Skeletal muscle satellite cell (primary cell): ENCODE measurements around the gene SUFU.

Experiments used
- H3K27me3 ChIP-seq: 2 replicates; pipeline ENCODE4 v1.7.0; 2013; ENCODE audit warnings: low read length; ENCODE audit not compliant: control insufficient read depth, insufficient read depth
- H3K36me3 ChIP-seq: 2 replicates; pipeline ENCODE4 v1.7.0; 2013; ENCODE audit warnings: mild to moderate bottlenecking, control low read depth, low read length; ENCODE audit not compliant: insufficient read depth
- H3K4me1 ChIP-seq: 2 replicates; pipeline ENCODE4 v1.7.0; 2013; ENCODE audit warnings: low read length; ENCODE audit not compliant: control insufficient read depth, insufficient read depth
- H3K4me2 ChIP-seq: 2 replicates; pipeline ENCODE4 v1.7.0; 2013; ENCODE audit warnings: mild to moderate bottlenecking, low read length
- H3K4me3 ChIP-seq: 2 replicates; pipeline ENCODE4 v1.7.0; 2013; ENCODE audit warnings: low read length
- H3K9ac ChIP-seq: 2 replicates; pipeline ENCODE4 v1.7.0; 2013; ENCODE audit warnings: mild to moderate bottlenecking, low read depth, low read length, moderate library complexity
- H3K9me3 ChIP-seq: replicated peaks from 2 replicates; pipeline ENCODE4 v1.7.0; 2013; ENCODE audit warnings: mild to moderate bottlenecking, control low read depth, low read length

SUFU gene

GRCh38 chr10:102635377-102635776 is 131.6 kb downstream of the SUFU start:
- Histone ChIP-seq H3K36me3 (no peaks in the 10 kb centered on the region), H3K4me2 (no peak overlapping the region), H3K4me1 (peaks cover 47% of the 10 kb centered on the region), H3K9me3 (no peaks in the 10 kb centered on the region), H3K4me3 (no peak overlapping the region), H3K9ac (no peak overlapping the region), H3K27me3 (no peaks in the 10 kb centered on the region)

GRCh38 chr10:102639537-102639936 is 135.8 kb downstream of the SUFU start:
- Histone ChIP-seq H3K36me3 (no peaks in the 10 kb centered on the region), H3K4me2 (no peak overlapping the region), H3K27me3 (no peaks in the 10 kb centered on the region), H3K4me3 (no peak overlapping the region), H3K9me3 (no peaks in the 10 kb centered on the region), H3K9ac (no peak overlapping the region), H3K4me1 (peaks cover 11% of the 10 kb centered on the region)

- peak overlapping the region; percentile 62 for H3K9ac ChIP-seq
- H3K4me3 ChIP-seq, result peak overlapping the region; percentile 78
- no peaks in the 10 kb centered on the region for H3K9me3 ChIP-seq
- peak overlapping the region; percentile 93 for H3K4me2 ChIP-seq
- H3K27me3 ChIP-seq, result no peaks in the 10 kb centered on the region
- peaks cover 5% of the 10 kb centered on the region for H3K4me1 ChIP-seq
- H3K36me3 ChIP-seq, result peaks cover 4% of the 10 kb centered on the region
These were observed 137.6 kb downstream of the SUFU start for GRCh38 chr10:102641402-102641801.

- Histone ChIP-seq H3K9me3 (no peaks in the 10 kb centered on the region), H3K36me3 (peaks cover 4% of the 10 kb centered on the region)
These were observed 138.3 kb downstream of the SUFU start for GRCh38 chr10:102641880-102642735.

GRCh38 chr10:102642736-102643335 is 139.1 kb downstream of the SUFU start:
- peak overlapping the region; percentile 88 for H3K4me3 ChIP-seq
- H3K4me1 ChIP-seq, result peaks cover 19% of the 10 kb centered on the region
- H3K4me2 ChIP-seq, result peak overlapping the region; percentile 93
- H3K9ac ChIP-seq, result peak overlapping the region; percentile 92
- no peaks in the 10 kb centered on the region for H3K27me3 ChIP-seq
- H3K36me3 ChIP-seq, result peaks cover 9% of the 10 kb centered on the region
- no peaks in the 10 kb centered on the region for H3K9me3 ChIP-seq

More at GRCh38 chr10:102641880-102642735, 138.3 kb downstream of the SUFU start:
- Histone ChIP-seq H3K4me2 (peak overlapping the region; percentile 93), H3K4me3 (peak overlapping the region; percentile 88), H3K9ac (peak overlapping the region; percentile 92), H3K27me3 (no peaks in the 10 kb centered on the region), H3K4me1 (peaks cover 11% of the 10 kb centered on the region)

GRCh38 chr10:102643336-102644065 is 139.7 kb downstream of the SUFU start:
- H3K27me3 ChIP-seq, result no peaks in the 10 kb centered on the region
- peaks cover 14% of the 10 kb centered on the region for H3K36me3 ChIP-seq
- H3K9ac ChIP-seq, result peak overlapping the region; percentile 92
- peak overlapping the region; percentile 88 for H3K4me3 ChIP-seq
- peaks cover 25% of the 10 kb centered on the region for H3K4me1 ChIP-seq
- H3K4me2 ChIP-seq, result peak overlapping the region; percentile 93
- no peaks in the 10 kb centered on the region for H3K9me3 ChIP-seq

- peaks cover 32% of the 10 kb centered on the region for H3K4me1 ChIP-seq
- no peaks in the 10 kb centered on the region for H3K9me3 ChIP-seq
- H3K9ac ChIP-seq, result peak within 1 kb of the TSS; percentile 92
- H3K4me3 ChIP-seq, result peak within 1 kb of the TSS; percentile 88
- H3K27me3 ChIP-seq, result no peaks in the 10 kb centered on the region
- peak within 1 kb of the TSS; percentile 93 for H3K4me2 ChIP-seq
- peaks cover 14% of the 10 kb centered on the region for H3K36me3 ChIP-seq
These were observed 140.4 kb downstream of the SUFU start, which contains the start of gene TRIM8 for GRCh38 chr10:102644066-102644645. Gene TRIM8, plus strand, starts transcription at chr10:102644479. Its CDS starts 139 bp downstream, at chr10:102644618.

- Histone ChIP-seq H3K36me3 (peaks cover 14% of the 10 kb centered on the region), H3K9me3 (no peaks in the 10 kb centered on the region), H3K9ac (peak overlapping the region; percentile 92), H3K4me2 (peak overlapping the region; percentile 79), H3K27me3 (no peaks in the 10 kb centered on the region), H3K4me3 (peak overlapping the region; percentile 88), H3K4me1 (peaks cover 38% of the 10 kb centered on the region)
These were observed 141.0 kb downstream of the SUFU start for GRCh38 chr10:102644646-102645387.

GRCh38 chr10:102645388-102645740 is 141.6 kb downstream of the SUFU start:
- peak overlapping the region; percentile 79 for H3K4me2 ChIP-seq
- no peaks in the 10 kb centered on the region for H3K9me3 ChIP-seq
- H3K4me1 ChIP-seq, result peaks cover 43% of the 10 kb centered on the region
- H3K9ac ChIP-seq, result peak overlapping the region; percentile 92
- no peaks in the 10 kb centered on the region for H3K27me3 ChIP-seq
- H3K4me3 ChIP-seq, result peak overlapping the region; percentile 88
- H3K36me3 ChIP-seq, result peaks cover 14% of the 10 kb centered on the region

GRCh38 chr10:102645741-102646609 is 142.2 kb downstream of the SUFU start:
- H3K4me1 ChIP-seq, result peaks cover 45% of the 10 kb centered on the region

More at GRCh38 chr10:102645741-102646609, 142.2 kb downstream of the SUFU start:
- H3K9me3 ChIP-seq, result no peaks in the 10 kb centered on the region
- H3K36me3 ChIP-seq, result peaks cover 14% of the 10 kb centered on the region
- H3K27me3 ChIP-seq, result no peaks in the 10 kb centered on the region
- H3K4me3 ChIP-seq, result peak overlapping the region; percentile 88
- H3K9ac ChIP-seq, result peak overlapping the region; percentile 92
- H3K4me2 ChIP-seq, result peak overlapping the region; percentile 79
